Body of pancreas (tissue), 4 donors: ENCODE results near the gene PTPRCAP.
"Not testable (repeated sequence)": the region's sequence is repeated elsewhere in the genome, so short reads cannot be mapped to it uniquely, and the experiment has no call there.

Experiments
- POLR2A ChIP-seq, 3 donors: fragments of 450-650 bp; IDR thresholded peaks; one replicate each; pipeline ENCODE4 v1.6.1; 2016; ENCODE audit warnings: antibody characterized with exemption in 3 of 3, mild to moderate bottlenecking in 2 of 3
- TF ChIP-seq, protein P1 (sequence below), 7 experiments: fragments of 450-650 bp in 4 of 7; fragments of 200-600 bp in 3 of 7; sonication (generic) in 3 of 7; IDR thresholded peaks; one replicate each; pipeline ENCODE4 v1.5.1; 2016 to 2019; ENCODE audit warnings: antibody characterized with exemption in 7 of 7

GRCh38 chr11:67465530-67465929, 28.0 kb upstream of the PTPRCAP start:
- TF ChIP-seq, protein P1, sequence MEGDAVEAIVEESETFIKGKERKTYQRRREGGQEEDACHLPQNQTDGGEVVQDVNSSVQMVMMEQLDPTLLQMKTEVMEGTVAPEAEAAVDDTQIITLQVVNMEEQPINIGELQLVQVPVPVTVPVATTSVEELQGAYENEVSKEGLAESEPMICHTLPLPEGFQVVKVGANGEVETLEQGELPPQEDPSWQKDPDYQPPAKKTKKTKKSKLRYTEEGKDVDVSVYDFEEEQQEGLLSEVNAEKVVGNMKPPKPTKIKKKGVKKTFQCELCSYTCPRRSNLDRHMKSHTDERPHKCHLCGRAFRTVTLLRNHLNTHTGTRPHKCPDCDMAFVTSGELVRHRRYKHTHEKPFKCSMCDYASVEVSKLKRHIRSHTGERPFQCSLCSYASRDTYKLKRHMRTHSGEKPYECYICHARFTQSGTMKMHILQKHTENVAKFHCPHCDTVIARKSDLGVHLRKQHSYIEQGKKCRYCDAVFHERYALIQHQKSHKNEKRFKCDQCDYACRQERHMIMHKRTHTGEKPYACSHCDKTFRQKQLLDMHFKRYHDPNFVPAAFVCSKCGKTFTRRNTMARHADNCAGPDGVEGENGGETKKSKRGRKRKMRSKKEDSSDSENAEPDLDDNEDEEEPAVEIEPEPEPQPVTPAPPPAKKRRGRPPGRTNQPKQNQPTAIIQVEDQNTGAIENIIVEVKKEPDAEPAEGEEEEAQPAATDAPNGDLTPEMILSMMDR (IDR thresholded peaks at IDR 0.05): not testable (repeated sequence)
- not testable (repeated sequence) for TF ChIP-seq POLR2A (IDR thresholded peaks at IDR 0.05)
